Hepatocyte (in vitro differentiated cells): ENCODE results near the gene CASKIN1.

Experiments
- EZH2 ChIP-seq: fragments of 200-600 bp; sonication (generic); IDR thresholded peaks from 2 replicates; pipeline ENCODE4 v1.6.1; 2016; ENCODE audit warnings: antibody characterized with exemption, mild to moderate bottlenecking, borderline replicate concordance
- TF ChIP-seq, protein P1 (sequence below): fragments of 200-600 bp; sonication (generic); IDR thresholded peaks from 2 replicates; pipeline ENCODE4 v1.5.1; 2016; ENCODE audit warnings: antibody characterized with exemption, mild to moderate bottlenecking; ENCODE audit not compliant: poor library complexity

DNA sequence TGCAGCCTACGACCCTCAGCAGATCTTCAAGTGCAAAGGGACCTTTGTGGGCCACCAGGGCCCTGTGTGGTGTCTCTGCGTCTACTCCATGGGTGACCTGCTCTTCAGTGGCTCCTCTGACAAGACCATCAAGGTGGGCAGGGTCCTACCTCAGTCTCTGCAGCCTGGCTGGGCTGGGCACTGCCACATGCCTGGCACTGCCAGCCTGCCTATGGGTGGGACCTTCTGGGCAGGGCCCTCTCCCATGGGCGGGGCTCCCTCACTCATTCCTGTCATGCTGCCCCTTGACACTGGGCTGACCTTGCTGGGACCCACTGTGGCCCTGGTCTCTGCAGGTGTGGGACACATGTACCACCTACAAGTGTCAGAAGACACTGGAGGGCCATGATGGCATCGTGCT, 22.5 kb downstream of the CASKIN1 start:
- TF ChIP-seq EZH2, result no peak
- TF ChIP-seq, protein P1, sequence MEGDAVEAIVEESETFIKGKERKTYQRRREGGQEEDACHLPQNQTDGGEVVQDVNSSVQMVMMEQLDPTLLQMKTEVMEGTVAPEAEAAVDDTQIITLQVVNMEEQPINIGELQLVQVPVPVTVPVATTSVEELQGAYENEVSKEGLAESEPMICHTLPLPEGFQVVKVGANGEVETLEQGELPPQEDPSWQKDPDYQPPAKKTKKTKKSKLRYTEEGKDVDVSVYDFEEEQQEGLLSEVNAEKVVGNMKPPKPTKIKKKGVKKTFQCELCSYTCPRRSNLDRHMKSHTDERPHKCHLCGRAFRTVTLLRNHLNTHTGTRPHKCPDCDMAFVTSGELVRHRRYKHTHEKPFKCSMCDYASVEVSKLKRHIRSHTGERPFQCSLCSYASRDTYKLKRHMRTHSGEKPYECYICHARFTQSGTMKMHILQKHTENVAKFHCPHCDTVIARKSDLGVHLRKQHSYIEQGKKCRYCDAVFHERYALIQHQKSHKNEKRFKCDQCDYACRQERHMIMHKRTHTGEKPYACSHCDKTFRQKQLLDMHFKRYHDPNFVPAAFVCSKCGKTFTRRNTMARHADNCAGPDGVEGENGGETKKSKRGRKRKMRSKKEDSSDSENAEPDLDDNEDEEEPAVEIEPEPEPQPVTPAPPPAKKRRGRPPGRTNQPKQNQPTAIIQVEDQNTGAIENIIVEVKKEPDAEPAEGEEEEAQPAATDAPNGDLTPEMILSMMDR, result no peak
